Measurements from ENCODE around the gene CYBC1.

Gene CYBC1

GRCh38 chr17:82441691-82442487, 8.7 kb downstream of the CYBC1 start:
- DNase-seq (ENCODE audit: low read depth): no peak
- no peak overlapping the region for H3K4me3 ChIP-seq (ENCODE audit: low read length)
- TF ChIP-seq CTCF (conservative IDR thresholded peaks at IDR 0.05; ENCODE audit: low read depth, low read length): no peak

- H3K4me3 ChIP-seq (ENCODE audit: low read length): no peak overlapping the region
- no peak for TF ChIP-seq CTCF (conservative IDR thresholded peaks at IDR 0.05; ENCODE audit: low read depth, low read length)
- no peak for DNase-seq (ENCODE audit: low read depth)
Measured at GRCh38 chr17:82440991-82441627, 9.4 kb downstream of the CYBC1 start.

GRCh38 chr17:82440469-82440981, 10.0 kb downstream of the CYBC1 start:
- H3K4me3 ChIP-seq (ENCODE audit: low read length): no peak overlapping the region
- DNase-seq (ENCODE audit: low read depth): no peak
- TF ChIP-seq CTCF (conservative IDR thresholded peaks at IDR 0.05; ENCODE audit: low read depth, low read length): no peak

- TF ChIP-seq CTCF (conservative IDR thresholded peaks at IDR 0.05; ENCODE audit: low read depth, low read length): no peak
- no peak overlapping the region for H3K4me3 ChIP-seq (ENCODE audit: low read length)
- no peak for DNase-seq (ENCODE audit: low read depth)
Measured at GRCh38 chr17:82439829-82440365, 10.7 kb downstream of the CYBC1 start.

- H3K4me3 ChIP-seq (ENCODE audit: low read length): no peak overlapping the region
- DNase-seq (ENCODE audit: low read depth): no peak
- no peak for TF ChIP-seq CTCF (conservative IDR thresholded peaks at IDR 0.05; ENCODE audit: low read depth, low read length)
Measured at GRCh38 chr17:82439194-82439828, 11.2 kb downstream of the CYBC1 start.

- TF ChIP-seq CTCF (conservative IDR thresholded peaks at IDR 0.05; ENCODE audit: low read depth, low read length): no peak
- no peak for DNase-seq (ENCODE audit: low read depth)
- no peak overlapping the region for H3K4me3 ChIP-seq (ENCODE audit: low read length)
Measured at GRCh38 chr17:82438401-82439193, 12.0 kb downstream of the CYBC1 start.

Data from retinal pigment epithelial cell (primary cell).